OCI-LY3 (cell line): Measurements from ENCODE around the gene SLC66A2.

Source experiments
- H2AFZ ChIP-seq: fragments of 200-600, 300-600 bp; shearing (Covaris generic); 2 replicates; pipeline ENCODE4 v1.6.0; 2014; ENCODE audit warnings: antibody characterized with exemption, low read depth, low read length
- H3K27ac ChIP-seq: fragments of 200-600, 300-600 bp; sonication (generic); 2 replicates; pipeline ENCODE4 v1.5.1; 2014; ENCODE audit warnings: mild to moderate bottlenecking, low read length, moderate library complexity, mixed read lengths
- H3K27me3 ChIP-seq: fragments of 200-600, 300-600 bp; sonication (generic); 2 replicates; pipeline ENCODE4 v1.6.1; 2014; ENCODE audit warnings: low read depth, low read length, mixed read lengths
- H3K36me3 ChIP-seq: fragments of 200-600, 300-600 bp; sonication (generic); replicated peaks from 2 replicates; pipeline ENCODE3; 2014; ENCODE audit warnings: low read depth, low read length, mixed read lengths
- H3K4me1 ChIP-seq: fragments of 300-600, 200-600 bp; sonication (generic); 2 replicates; pipeline ENCODE4 v1.6.1; 2014; ENCODE audit warnings: low read length, mixed read lengths
- H3K4me2 ChIP-seq: fragments of 200-600, 300-600 bp; sonication (generic); 2 replicates; pipeline ENCODE4 v1.6.1; 2014; ENCODE audit warnings: low read length, mixed read lengths
- H3K4me3 ChIP-seq: fragments of 300-600, 200-600 bp; sonication (generic); 2 replicates; pipeline ENCODE4 v1.5.1; 2014; ENCODE audit warnings: antibody characterized with exemption, mild to moderate bottlenecking, low read length, moderate library complexity
- H3K79me2 ChIP-seq: fragments of 300-600, 200-600 bp; shearing (Covaris generic); 2 replicates; pipeline ENCODE4 v1.6.1; 2014; ENCODE audit warnings: mild to moderate bottlenecking, low read length, mixed read lengths
- H3K9ac ChIP-seq: fragments of 300-600, 200-600 bp; shearing (Covaris generic); 2 replicates; pipeline ENCODE4 v1.6.0; 2014; ENCODE audit warnings: mild to moderate bottlenecking, low read length, moderate library complexity
- H3K9me3 ChIP-seq: fragments of 200-600, 300-600 bp; shearing (Covaris generic); 2 replicates; pipeline ENCODE4 v1.6.1; 2014; ENCODE audit warnings: low read length, mixed read lengths; ENCODE audit not compliant: insufficient read depth
- H4K20me1 ChIP-seq: fragments of 200-600, 300-600 bp; sonication (generic); 2 replicates; pipeline ENCODE4 v1.6.1; 2016; ENCODE audit warnings: low read length, mixed read lengths; ENCODE audit not compliant: insufficient read depth
- EZH2phosphoT487 ChIP-seq: fragments of 200-600 bp; shearing (Covaris generic); IDR thresholded peaks from 2 replicates; pipeline ENCODE4 v1.6.1; 2018; ENCODE audit warnings: antibody characterized with exemption, mixed run types, low read depth
- TF ChIP-seq, protein P1 (sequence below): fragments of 200-600, 300-600 bp; sonication (generic); IDR thresholded peaks from 2 replicates; pipeline ENCODE4 v1.5.1; 2014; ENCODE audit warnings: antibody characterized with exemption, low read length, low read depth

SLC66A2 gene

DNA sequence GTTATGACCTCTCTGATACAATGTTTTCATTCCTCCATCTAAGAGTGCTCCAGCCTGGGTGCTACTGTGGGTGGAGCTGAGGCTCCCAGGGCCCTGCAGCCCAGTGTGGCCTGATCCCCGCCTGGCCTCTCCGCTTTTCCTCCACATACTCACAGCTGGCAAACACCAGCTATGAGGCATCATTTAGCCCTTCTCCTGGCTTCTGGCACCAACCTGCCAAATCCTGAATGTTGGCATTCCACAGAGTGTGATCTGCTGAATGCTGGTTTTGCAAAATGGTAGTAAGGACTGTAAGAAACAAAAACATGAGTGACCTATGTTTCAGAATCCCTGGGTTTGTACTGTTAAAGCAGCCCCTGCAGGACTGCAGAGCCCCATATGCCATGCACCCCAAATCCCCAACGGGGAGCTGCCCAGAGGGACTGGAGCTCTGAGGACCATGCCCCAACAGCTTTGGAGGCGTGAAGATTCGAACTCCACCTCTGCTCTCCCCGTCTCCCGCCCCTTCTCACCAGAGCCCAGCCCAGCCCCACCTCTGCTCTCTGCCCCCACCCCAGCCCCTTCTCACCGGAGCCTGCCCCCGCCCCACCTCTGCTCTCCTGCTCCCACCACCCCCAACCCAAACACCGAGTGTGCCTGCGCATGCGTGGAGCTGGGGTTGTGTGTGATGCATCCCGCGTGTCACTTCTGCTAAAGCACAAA is 4.2 kb downstream of the SLC66A2 start:
- Histone ChIP-seq H3K79me2 (peaks cover 84% of the 10 kb centered on the region), H3K4me3 (no peak overlapping the region), H3K27ac (no peak overlapping the region), H3K36me3 (peaks cover 24% of the 10 kb centered on the region), H2AFZ (no peak overlapping the region), H3K4me2 (no peak overlapping the region), H3K27me3 (no peaks in the 10 kb centered on the region), H3K9me3 (no peaks in the 10 kb centered on the region), H3K9ac (no peak overlapping the region), H3K4me1 (peaks cover 16% of the 10 kb centered on the region), H4K20me1 (peaks cover 78% of the 10 kb centered on the region)
- TF ChIP-seq, protein P1, sequence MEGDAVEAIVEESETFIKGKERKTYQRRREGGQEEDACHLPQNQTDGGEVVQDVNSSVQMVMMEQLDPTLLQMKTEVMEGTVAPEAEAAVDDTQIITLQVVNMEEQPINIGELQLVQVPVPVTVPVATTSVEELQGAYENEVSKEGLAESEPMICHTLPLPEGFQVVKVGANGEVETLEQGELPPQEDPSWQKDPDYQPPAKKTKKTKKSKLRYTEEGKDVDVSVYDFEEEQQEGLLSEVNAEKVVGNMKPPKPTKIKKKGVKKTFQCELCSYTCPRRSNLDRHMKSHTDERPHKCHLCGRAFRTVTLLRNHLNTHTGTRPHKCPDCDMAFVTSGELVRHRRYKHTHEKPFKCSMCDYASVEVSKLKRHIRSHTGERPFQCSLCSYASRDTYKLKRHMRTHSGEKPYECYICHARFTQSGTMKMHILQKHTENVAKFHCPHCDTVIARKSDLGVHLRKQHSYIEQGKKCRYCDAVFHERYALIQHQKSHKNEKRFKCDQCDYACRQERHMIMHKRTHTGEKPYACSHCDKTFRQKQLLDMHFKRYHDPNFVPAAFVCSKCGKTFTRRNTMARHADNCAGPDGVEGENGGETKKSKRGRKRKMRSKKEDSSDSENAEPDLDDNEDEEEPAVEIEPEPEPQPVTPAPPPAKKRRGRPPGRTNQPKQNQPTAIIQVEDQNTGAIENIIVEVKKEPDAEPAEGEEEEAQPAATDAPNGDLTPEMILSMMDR: no peak
- no peak for TF ChIP-seq EZH2phosphoT487

DNA sequence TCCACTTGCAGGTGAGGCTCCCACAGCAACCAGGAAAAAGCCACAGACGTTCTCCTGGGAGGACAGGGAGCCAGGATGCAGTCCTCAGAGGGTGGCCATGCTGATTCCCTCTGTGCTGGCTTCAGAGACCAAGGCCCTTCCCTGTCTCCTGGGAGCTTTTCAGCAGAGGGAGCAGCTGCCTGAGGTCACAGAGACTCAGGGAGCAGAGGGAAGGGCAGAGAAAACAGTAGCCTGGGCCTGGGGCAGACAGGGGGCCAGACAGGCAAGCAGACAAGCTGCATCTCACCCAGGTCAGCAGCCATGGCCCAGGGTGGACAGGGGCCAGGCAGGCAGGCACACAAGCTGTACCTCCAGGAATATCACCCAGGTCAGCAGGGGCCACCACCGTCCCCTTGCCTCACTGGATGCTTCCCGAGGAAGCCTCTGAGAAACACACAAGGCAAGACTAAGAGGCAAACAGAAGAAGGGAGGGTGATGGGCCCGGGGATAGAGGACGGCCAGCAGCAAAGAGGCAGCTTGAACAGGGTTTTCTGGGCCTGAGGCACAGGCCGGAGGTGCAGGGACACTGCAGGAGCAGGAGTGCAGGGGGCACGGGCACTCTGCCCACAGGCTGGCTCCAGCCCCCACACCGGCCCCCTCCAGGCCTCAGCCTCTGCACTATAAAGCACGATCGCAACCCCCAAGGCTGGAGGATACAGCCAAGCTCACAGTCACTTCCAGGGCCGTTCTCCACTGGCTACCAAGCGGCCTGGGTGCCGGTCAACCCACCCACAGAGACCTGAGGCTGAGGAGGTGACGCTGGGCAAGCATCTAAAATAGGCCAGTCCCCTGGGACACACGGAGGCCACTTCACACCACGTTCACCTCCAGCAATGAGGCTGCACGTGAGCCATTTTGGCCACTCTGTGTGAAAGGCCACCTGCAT is 6.1 kb downstream of the SLC66A2 start:
- no peaks in the 10 kb centered on the region for H3K9me3 ChIP-seq
- H2AFZ ChIP-seq: no peak overlapping the region
- H3K9ac ChIP-seq: no peak overlapping the region
- TF ChIP-seq, protein P1: no peak
- TF ChIP-seq EZH2phosphoT487: no peak
- H3K27ac ChIP-seq: no peak overlapping the region
- no peak overlapping the region for H3K4me3 ChIP-seq
- H3K79me2 ChIP-seq: peaks cover 93% of the 10 kb centered on the region
- peaks cover 41% of the 10 kb centered on the region for H3K36me3 ChIP-seq
- peaks cover 10% of the 10 kb centered on the region for H3K4me1 ChIP-seq
- no peaks in the 10 kb centered on the region for H3K27me3 ChIP-seq
- peaks cover 93% of the 10 kb centered on the region for H4K20me1 ChIP-seq
- H3K4me2 ChIP-seq: no peak overlapping the region

DNA sequence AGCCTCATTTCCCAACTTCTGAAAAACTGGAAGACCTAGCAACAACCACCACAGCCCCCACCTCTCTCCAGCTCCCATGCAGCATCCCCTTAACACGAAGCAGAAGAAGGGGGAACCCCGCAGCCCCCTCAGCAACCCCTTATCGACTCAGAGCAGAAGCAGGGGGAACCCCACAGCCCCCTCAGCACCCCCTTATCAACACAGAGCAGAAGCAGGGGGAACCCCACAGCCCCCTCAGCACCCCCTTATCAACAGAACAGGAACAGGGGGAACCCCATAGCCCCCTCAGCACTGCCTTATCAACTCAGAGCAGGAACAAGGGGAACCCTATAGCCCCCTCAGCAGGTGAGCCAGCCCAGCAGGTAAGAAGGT is 6.7 kb downstream of the SLC66A2 start:
- peaks cover 47% of the 10 kb centered on the region for H3K36me3 ChIP-seq
- peaks cover 95% of the 10 kb centered on the region for H4K20me1 ChIP-seq
- H3K27me3 ChIP-seq: no peaks in the 10 kb centered on the region
- H3K9ac ChIP-seq: no peak overlapping the region
- H3K27ac ChIP-seq: no peak overlapping the region
- H3K4me2 ChIP-seq: no peak overlapping the region
- no peak overlapping the region for H2AFZ ChIP-seq
- H3K9me3 ChIP-seq: no peaks in the 10 kb centered on the region
- H3K79me2 ChIP-seq: peaks cover 93% of the 10 kb centered on the region
- no peak for TF ChIP-seq EZH2phosphoT487
- TF ChIP-seq, protein P1: no peak
- H3K4me1 ChIP-seq: peaks cover 3% of the 10 kb centered on the region
- no peak overlapping the region for H3K4me3 ChIP-seq

DNA sequence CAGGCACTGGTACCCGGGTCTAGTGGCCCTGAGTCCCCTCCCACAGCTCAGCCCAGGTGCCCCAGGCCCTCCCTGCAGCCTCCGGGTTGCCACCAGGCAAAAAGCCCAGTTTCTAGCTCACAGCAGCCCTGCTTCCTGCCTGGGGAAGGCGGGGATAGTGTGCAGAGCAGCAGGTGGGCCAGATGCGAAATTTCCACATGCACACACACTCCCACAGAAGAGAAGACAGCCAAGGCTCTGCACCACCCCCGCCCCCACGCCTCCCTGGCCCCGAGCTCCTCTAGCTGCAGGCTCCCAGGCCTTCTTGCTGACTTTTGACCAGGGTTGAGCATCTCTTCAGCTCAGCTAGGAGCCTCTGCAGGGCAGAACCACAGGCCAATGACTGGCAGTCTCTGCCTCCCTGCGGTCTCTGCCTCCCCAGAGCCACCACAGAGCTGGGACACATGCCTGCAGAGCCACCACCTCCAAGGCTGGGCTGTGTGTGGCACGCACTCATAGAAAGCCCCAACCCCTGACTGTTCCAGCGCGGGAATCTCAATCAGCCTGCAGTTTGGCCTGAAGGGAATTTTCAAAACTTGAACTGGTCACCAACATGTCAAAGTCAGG is 7.2 kb downstream of the SLC66A2 start:
- TF ChIP-seq, protein P1: no peak
- TF ChIP-seq EZH2phosphoT487: no peak
- Histone ChIP-seq H2AFZ (no peak overlapping the region), H4K20me1 (peaks cover 93% of the 10 kb centered on the region), H3K9me3 (no peaks in the 10 kb centered on the region), H3K4me3 (no peak overlapping the region), H3K79me2 (peaks cover 90% of the 10 kb centered on the region), H3K9ac (no peak overlapping the region), H3K4me2 (no peak overlapping the region), H3K36me3 (peaks cover 47% of the 10 kb centered on the region), H3K27ac (no peak overlapping the region), H3K27me3 (no peaks in the 10 kb centered on the region), H3K4me1 (no peaks in the 10 kb centered on the region)
